ENCODE measurements around the gene TNRC6C.

GRCh38 chr17:78142119-78142861 lies 183.8 kb downstream of the TNRC6C start:
- TF ChIP-seq CTCF (IDR thresholded peaks at IDR 0.05) (no peak), POLR2A (IDR thresholded peaks at IDR 0.05) (no peak)
